Naive thymus-derived CD4-positive, alpha-beta T cell (primary cell): ENCODE results near the gene FOXI1. TPM values are rescaled to one million over a fixed set of nuclear protein-coding genes. Genes with fewer than 3 reads are reported as not detected.
"Not testable (repeated sequence)": the region's sequence is repeated elsewhere in the genome, so short reads cannot be mapped to it uniquely, and the experiment has no call there.

Source experiments
- ATAC-seq: fragments of 150-1000 bp; cut with Tn5 transposase; 2 replicates; pipeline ENCODE4 v1.10.0; 2021; ENCODE audit warnings: mild to moderate bottlenecking, moderate library complexity
- CTCF ChIA-PET: fragments of 350-600 bp; sonication (Branson Sonifier 250); formaldehyde crosslinking; loops from one replicate; lab custom pipeline; 2021; ENCODE audit warnings: antibody characterized with exemption; lab: Charles Lee
- POLR2A ChIA-PET: fragments of 350-600 bp; sonication (Branson Sonifier 250); formaldehyde crosslinking; loops from one replicate; lab custom pipeline; 2021; ENCODE audit warnings: antibody characterized with exemption, inconsistent platforms; lab: Charles Lee
- DNase-seq, 9 donors: peaks; one replicate each; pipeline versions ENCODE4 v3.0.0 to v3.0.0-alpha.2; 2020 to 2022; ENCODE audit warnings: mixed read lengths in 1 of 9
- H3K27ac ChIP-seq: one replicate; pipeline ENCODE4 v1.7.0; 2013; ENCODE audit warnings: mild to moderate bottlenecking, low read depth, low read length, moderate library complexity
- H3K27me3 ChIP-seq, 2 donors: one replicate each; pipeline ENCODE4 v1.7.0; 2013; ENCODE audit warnings: low read length in 2 of 2, mild to moderate bottlenecking in 2 of 2, moderate library complexity in 2 of 2; ENCODE audit not compliant: control insufficient read depth in 2 of 2, insufficient read depth in 2 of 2
- H3K36me3 ChIP-seq, 3 experiments: 1 replicate in 2 of 3; 2 replicates in 1 of 3; pipeline ENCODE4 v1.7.0; 2013; ENCODE audit warnings: low read length in 3 of 3, mild to moderate bottlenecking in 3 of 3, moderate library complexity in 1 of 3; ENCODE audit not compliant: insufficient read depth in 3 of 3, control insufficient read depth in 2 of 3
- H3K4me1 ChIP-seq, 2 donors: one replicate each; pipeline ENCODE4 v1.7.0; 2013; ENCODE audit warnings: low read length in 2 of 2, mild to moderate bottlenecking in 2 of 2, moderate library complexity in 1 of 2; ENCODE audit not compliant: control insufficient read depth in 2 of 2, insufficient read depth in 2 of 2
- H3K4me3 ChIP-seq: 2 replicates; pipeline ENCODE4 v1.7.0; 2013; ENCODE audit warnings: mild to moderate bottlenecking, low read length
- H3K9me3 ChIP-seq, 3 experiments: 1 replicate in 2 of 3; 2 replicates in 1 of 3; pipeline ENCODE4 v1.7.0; 2013; ENCODE audit warnings: low read length in 3 of 3; ENCODE audit not compliant: control insufficient read depth in 2 of 3
- H3K27ac Mint-ChIP-seq, 9 donors: one replicate each; pipeline ENCODE4 v1.8.0; 2020 to 2022; ENCODE audit warnings: mixed read lengths in 9 of 9, mild to moderate bottlenecking in 8 of 9, moderate library complexity in 5 of 9, inconsistent platforms in 2 of 9
- H3K27me3 Mint-ChIP-seq, 5 donors: one replicate each; pipeline ENCODE4 v1.8.0; 2021 to 2022; ENCODE audit warnings: mixed read lengths in 5 of 5, mild to moderate bottlenecking in 1 of 5
- H3K36me3 Mint-ChIP-seq, 5 donors: one replicate each; pipeline ENCODE4 v1.8.0; 2020 to 2022; ENCODE audit warnings: mixed read lengths in 5 of 5, mild to moderate bottlenecking in 3 of 5, inconsistent platforms in 1 of 5
- H3K4me1 Mint-ChIP-seq, 7 donors: one replicate each; pipeline ENCODE4 v1.8.0; 2020 to 2022; ENCODE audit warnings: mixed read lengths in 7 of 7, mild to moderate bottlenecking in 3 of 7, inconsistent platforms in 1 of 7
- H3K4me3 Mint-ChIP-seq, 10 donors: one replicate each; pipeline ENCODE4 v1.8.0; 2020 to 2022; ENCODE audit warnings: mild to moderate bottlenecking in 10 of 10, mixed read lengths in 10 of 10, moderate library complexity in 6 of 10, inconsistent platforms in 2 of 10
- H3K9me3 Mint-ChIP-seq, 11 donors: one replicate each; pipeline ENCODE4 v1.8.0; 2020 to 2022; ENCODE audit warnings: mixed read lengths in 11 of 11, mild to moderate bottlenecking in 4 of 11, inconsistent platforms in 1 of 11, moderate library complexity in 1 of 11
- intact Hi-C, 2 donors: fragments of 100-400 bp; cut with micrococcal nuclease; formaldehyde crosslinking; loops; one replicate each; pipeline ENCODE4 v1.15.1; 2023
- polyA plus RNA-seq, 2 donors: library from polyadenylated mRNA; unstranded; fragments of 300-500 nt; fragmentation: Illumina TruSeq; gene quantifications; one replicate each; pipeline ENCODE4 v1.2.3, GENCODE V29; 2021
- total RNA-seq, 6 experiments: library from RNA in 5 of 6; stranded (reverse) in 5 of 6; gene quantifications; 1 replicate in 5 of 6; 2 replicates in 1 of 6; pipeline ENCODE4 v1.2.3 and lab custom pipeline; 2021 to 2026

Gene FOXI1
- total and polyA plus RNA-seq, 7 experiments from 2014 or later = 0.13 to 0.29 TPM; not detected in 5

DNA sequence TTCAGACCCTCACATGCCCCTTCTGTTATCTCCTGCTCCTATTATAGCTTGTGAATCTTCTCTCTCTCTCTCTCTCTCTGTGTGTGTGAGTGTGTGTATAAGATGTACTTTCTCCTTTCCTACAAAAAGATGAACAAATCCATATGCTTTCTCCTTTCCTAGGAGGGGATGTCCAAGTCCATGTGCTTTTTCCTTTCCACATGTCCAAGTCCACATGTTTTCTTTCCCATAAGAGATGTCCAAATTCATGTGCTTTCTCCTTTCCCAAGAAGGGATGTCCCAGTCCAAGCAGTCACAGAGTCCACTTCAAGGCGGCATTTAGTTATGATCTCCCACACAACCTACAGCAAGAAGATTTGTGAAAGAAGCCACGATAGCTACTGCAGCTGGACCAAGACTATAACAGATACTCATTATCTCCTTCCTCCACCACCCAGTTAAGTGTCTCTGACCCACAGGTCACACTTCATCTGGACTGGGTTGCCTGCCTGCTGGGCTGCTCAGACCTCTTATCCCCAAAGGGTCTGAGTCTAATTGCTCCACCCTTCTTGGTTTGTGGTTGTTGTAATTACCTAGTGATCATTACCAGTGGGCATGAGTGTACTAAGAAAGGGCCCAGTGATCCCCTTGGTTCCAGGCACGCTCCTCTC, 18.4 kb upstream of the FOXI1 start:
- Mint-ChIP-seq H3K4me3 (no peak overlapping the region), H3K27ac (peak overlapping the region in 2 of 9 donors; percentile 20 to 25), H3K36me3 (peaks cover 21 to 44% (median 42%) of the 10 kb centered on the region in 5 donors), H3K27me3 (no peaks in the 10 kb centered on the region), H3K9me3 (peaks cover 0 to 2% (median 0%) of the 10 kb centered on the region in 11 donors), H3K4me1 (peaks cover 0 to 4% (median 0%) of the 10 kb centered on the region in 7 donors)
- POLR2A ChIA-PET = no interaction called here
- intact Hi-C loops = no loop called here
- Histone ChIP-seq H3K4me3 (no peak overlapping the region), H3K27me3 (no peaks in the 10 kb centered on the region), H3K36me3 (peaks cover 0 to 25% (median 12%) of the 10 kb centered on the region in 3 experiments), H3K27ac (no peak overlapping the region), H3K9me3 (no peaks in the 10 kb centered on the region), H3K4me1 (no peaks in the 10 kb centered on the region)
- no peak for ATAC-seq
- no peak for DNase-seq
- CTCF ChIA-PET = no interaction called here

DNA sequence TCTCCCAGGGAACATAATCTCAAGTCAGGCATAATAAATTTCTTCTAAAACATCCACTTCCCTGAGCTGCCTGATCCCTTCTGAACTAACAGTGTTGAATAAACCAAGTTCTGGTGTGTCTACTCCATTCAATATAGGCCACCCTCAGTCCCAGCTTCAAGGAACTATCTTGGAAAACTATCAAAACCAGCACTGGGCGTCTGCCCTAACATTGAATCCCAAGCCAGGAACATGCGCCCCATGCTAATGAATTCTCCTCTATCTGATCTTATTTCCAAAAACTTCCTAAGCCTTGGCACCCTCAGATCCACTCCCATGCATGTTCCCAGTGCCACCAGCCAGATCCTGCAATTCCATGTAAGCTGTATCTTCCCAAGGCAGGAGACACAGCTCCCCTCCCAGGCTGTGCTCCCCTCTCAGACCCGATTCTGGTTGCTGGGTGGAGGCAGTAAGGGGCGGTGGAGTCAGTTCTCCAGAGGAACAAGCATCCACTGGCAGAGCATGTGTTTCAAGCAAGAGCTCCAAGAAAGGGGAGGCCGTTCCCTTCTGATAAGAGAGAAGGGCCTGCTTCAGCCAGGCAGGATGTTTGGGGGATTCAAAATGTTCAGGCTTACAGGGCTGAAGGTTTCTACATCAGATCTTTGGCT, 13.1 kb upstream of the FOXI1 start:
- ChIA-PET CTCF (no interaction called here), POLR2A (no interaction called here)
- intact Hi-C loops = no loop called here
- Histone ChIP-seq H3K27ac (no peak overlapping the region), H3K36me3 (no peaks in the 10 kb centered on the region), H3K9me3 (no peaks in the 10 kb centered on the region), H3K4me3 (no peak overlapping the region), H3K4me1 (no peaks in the 10 kb centered on the region), H3K27me3 (no peaks in the 10 kb centered on the region)
- Mint-ChIP-seq H3K27ac (no peak overlapping the region), H3K4me1 (peaks cover 0 to 8% (median 3%) of the 10 kb centered on the region in 7 donors), H3K36me3 (peaks cover 0 to 7% (median 1%) of the 10 kb centered on the region in 5 donors), H3K4me3 (no peak overlapping the region), H3K9me3 (no peaks in the 10 kb centered on the region), H3K27me3 (peaks cover 0 to 3% (median under 1%) of the 10 kb centered on the region in 5 donors)
- ATAC-seq (no peak), DNase-seq (no peak)

DNA sequence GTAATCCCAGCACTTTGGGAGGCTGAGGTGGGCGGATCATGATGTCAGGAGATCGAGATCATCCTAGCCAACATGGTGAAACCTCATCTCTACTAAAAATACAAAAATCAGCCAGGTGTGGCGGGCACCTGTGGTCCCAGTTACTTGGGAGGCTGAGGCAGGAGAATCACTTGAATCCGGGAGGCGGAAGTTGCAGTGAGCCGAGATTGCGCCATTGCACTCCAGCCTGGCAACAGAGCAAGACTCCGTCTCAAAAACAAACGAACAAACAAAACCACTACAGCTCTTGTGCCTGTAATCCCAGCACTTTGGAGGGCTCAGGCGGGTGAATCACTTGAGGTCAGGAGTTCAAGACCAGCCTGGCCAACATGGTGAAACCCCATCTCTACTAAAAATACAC, 11.4 kb upstream of the FOXI1 start:
- CTCF ChIA-PET, ATAC-seq, H3K27ac Mint-ChIP-seq: not testable (repeated sequence)

DNA sequence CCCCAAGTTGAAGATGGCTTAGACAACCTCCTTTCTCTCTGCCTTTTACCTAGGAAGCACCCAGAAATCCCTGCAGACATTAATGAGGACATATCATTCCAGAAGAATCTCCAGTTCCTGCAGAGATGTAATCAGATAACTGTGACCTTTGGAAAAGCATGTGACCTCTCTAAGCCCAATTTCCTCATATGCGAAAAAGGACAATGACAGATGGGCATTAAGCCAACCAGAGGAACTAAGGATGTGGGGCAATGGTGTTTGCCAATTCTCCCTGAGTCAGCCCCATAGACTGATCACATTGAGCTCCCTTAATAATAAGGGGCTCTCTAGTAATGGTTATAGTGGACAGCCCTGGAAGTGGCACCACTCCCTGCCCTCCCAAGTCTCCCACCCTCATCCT, 10.1 kb upstream of the FOXI1 start:
- Histone ChIP-seq H3K4me3 (no peak overlapping the region), H3K9me3 (no peaks in the 10 kb centered on the region), H3K4me1 (no peaks in the 10 kb centered on the region), H3K27me3 (no peaks in the 10 kb centered on the region), H3K36me3 (no peaks in the 10 kb centered on the region), H3K27ac (no peak overlapping the region)
- no peak overlapping the region for H3K4me3 Mint-ChIP-seq
- peaks cover 0 to 12% (median 5%) of the 10 kb centered on the region in 5 donors for H3K27me3 Mint-ChIP-seq
- H3K4me1 Mint-ChIP-seq = peaks cover 0 to 12% (median 3%) of the 10 kb centered on the region in 7 donors
- ChIA-PET POLR2A (no interaction called here), CTCF (interaction anchor here (1.4 kb wide), 1 partner anchor 28 kb away, joined by 3 read pairs; no protein-coding TSS in a partner anchor)
- peaks cover 0 to 4% (median 0%) of the 10 kb centered on the region in 5 donors for H3K36me3 Mint-ChIP-seq
- DNase-seq (no peak), ATAC-seq (peak; percentile 67)
- no peak overlapping the region for H3K27ac Mint-ChIP-seq
- intact Hi-C loops = no loop called here
- peaks cover 0 to 4% (median 0%) of the 10 kb centered on the region in 11 donors for H3K9me3 Mint-ChIP-seq

More for the DNA sequence above, 11.4 kb upstream of the FOXI1 start:
- H3K36me3 ChIP-seq, H3K27ac ChIP-seq, DNase-seq, H3K27me3 ChIP-seq, H3K4me3 ChIP-seq, H3K4me1 Mint-ChIP-seq, intact Hi-C loops, H3K9me3 ChIP-seq, POLR2A ChIA-PET, H3K9me3 Mint-ChIP-seq, H3K36me3 Mint-ChIP-seq, H3K4me3 Mint-ChIP-seq, H3K27me3 Mint-ChIP-seq, H3K4me1 ChIP-seq: not testable (repeated sequence)

DNA sequence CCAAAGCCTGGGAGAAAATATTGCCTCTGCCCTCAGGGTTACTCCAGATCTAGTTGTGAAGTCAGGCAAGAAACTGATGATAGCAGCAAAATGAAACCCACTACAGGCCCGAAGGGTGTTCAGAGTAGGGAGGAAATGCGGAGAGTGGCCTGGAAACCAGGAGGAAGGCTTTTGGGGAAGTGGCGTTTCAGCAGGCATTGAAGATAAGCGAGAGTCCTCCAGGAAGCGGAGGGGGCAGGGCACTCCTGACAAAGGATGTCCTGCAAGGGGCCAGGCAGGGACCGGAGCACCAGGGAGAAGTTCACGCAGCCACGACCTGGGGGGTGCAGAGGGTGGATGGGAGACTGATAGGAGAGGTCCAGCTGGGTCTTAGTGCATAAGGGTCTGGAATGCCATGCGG, 7.8 kb upstream of the FOXI1 start:
- no peak for ATAC-seq
- H3K27ac Mint-ChIP-seq = no peak overlapping the region
- ChIA-PET POLR2A (no interaction called here), CTCF (interaction anchor here (1.2 to 2.1 kb wide), 2 partner anchors 241 to 323 kb away, joined by 3 to 5 read pairs; no protein-coding TSS in a partner anchor)
- Histone ChIP-seq H3K36me3 (no peaks in the 10 kb centered on the region), H3K27me3 (no peaks in the 10 kb centered on the region), H3K27ac (no peak overlapping the region), H3K4me1 (no peaks in the 10 kb centered on the region), H3K9me3 (no peaks in the 10 kb centered on the region), H3K4me3 (no peak overlapping the region)
- peaks cover 0 to 12% (median 3%) of the 10 kb centered on the region in 7 donors for H3K4me1 Mint-ChIP-seq
- intact Hi-C loops = no loop called here
- DNase-seq = no peak
- H3K4me3 Mint-ChIP-seq = peak overlapping the region in 1 of 10 donors; percentile 24
- H3K27me3 Mint-ChIP-seq = peaks cover 0 to 12% (median 5%) of the 10 kb centered on the region in 5 donors
- H3K9me3 Mint-ChIP-seq = peaks cover 0 to 4% (median 0%) of the 10 kb centered on the region in 11 donors
- peaks cover 0 to 4% (median 0%) of the 10 kb centered on the region in 5 donors for H3K36me3 Mint-ChIP-seq

DNA sequence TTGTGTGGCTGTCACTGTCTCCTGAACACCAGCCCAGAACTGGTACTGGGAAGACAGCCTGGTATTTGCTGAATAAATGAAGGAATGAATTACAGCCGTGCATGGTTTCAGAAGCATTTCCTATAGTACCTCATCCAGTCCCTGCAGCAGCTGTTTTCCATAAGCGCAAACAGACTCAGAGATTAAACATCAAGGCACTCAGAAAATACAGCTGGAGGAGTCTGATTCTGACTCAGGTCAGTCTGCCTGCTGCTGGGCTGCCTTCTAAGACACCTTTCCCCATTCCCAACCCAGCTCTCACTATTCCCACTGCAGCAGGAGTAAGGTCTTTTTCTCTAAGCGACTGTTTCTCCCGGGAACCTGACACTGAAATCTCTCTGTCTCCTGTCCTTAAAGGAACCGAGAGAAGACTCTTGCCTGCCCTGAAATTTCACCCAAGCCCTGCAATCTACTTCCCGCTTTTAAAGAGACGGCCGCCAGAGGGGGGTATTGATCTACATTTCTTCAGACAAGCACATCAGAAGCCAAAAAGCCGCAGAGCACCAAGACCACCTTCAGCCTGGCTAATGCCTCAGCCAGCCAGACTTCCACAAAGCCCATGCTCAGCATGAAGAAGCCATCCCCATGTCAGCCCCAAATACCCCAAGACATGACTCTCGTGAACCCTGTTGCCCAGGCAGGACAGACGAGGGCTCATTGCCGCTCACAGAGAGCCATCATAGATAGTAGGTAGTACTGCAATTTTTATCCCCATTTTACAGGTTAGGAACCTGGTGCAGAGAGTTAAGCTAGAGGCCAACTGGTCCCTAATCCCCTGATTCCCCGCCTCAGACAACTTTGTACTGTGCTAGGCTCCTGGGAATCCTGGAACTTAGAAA, 5.4 kb upstream of the FOXI1 start:
- H3K4me3 Mint-ChIP-seq = no peak overlapping the region
- POLR2A ChIA-PET = no interaction called here

More for the DNA sequence above, 5.4 kb upstream of the FOXI1 start:
- Mint-ChIP-seq H3K27ac (peak overlapping the region in 2 of 9 donors; percentile 6 to 43), H3K4me1 (peaks cover 0 to 10% (median 0%) of the 10 kb centered on the region in 7 donors), H3K36me3 (peaks cover 0 to 4% (median 0%) of the 10 kb centered on the region in 5 donors), H3K27me3 (peaks cover 3 to 16% (median 6%) of the 10 kb centered on the region in 5 donors), H3K9me3 (peaks cover 0 to 4% (median 0%) of the 10 kb centered on the region in 11 donors)
- CTCF ChIA-PET = interaction anchor here (1.3 to 2.0 kb wide), 5 partner anchors 24 to 532 kb away, joined by 3 to 7 read pairs (median 4); no protein-coding TSS in a partner anchor
- H3K27me3 ChIP-seq = no peaks in the 10 kb centered on the region
- ATAC-seq = peak; percentile 65
- H3K27ac ChIP-seq = no peak overlapping the region
- H3K4me1 ChIP-seq = no peaks in the 10 kb centered on the region
- no peak overlapping the region for H3K4me3 ChIP-seq
- peak; percentile 38 to 67 (median 64) for DNase-seq
- H3K9me3 ChIP-seq = no peaks in the 10 kb centered on the region
- intact Hi-C loops = loop anchor here (1.0 to 5.0 kb wide), 9 partner anchors 84 to 533 kb away; no protein-coding TSS in a partner anchor
- H3K36me3 ChIP-seq = no peaks in the 10 kb centered on the region
